ENCODE data around the gene KLK11.
"Not testable (repeated sequence)": the region's sequence is repeated elsewhere in the genome, so short reads cannot be mapped to it uniquely, and the experiment has no call there.

Gene KLK11

DNA sequence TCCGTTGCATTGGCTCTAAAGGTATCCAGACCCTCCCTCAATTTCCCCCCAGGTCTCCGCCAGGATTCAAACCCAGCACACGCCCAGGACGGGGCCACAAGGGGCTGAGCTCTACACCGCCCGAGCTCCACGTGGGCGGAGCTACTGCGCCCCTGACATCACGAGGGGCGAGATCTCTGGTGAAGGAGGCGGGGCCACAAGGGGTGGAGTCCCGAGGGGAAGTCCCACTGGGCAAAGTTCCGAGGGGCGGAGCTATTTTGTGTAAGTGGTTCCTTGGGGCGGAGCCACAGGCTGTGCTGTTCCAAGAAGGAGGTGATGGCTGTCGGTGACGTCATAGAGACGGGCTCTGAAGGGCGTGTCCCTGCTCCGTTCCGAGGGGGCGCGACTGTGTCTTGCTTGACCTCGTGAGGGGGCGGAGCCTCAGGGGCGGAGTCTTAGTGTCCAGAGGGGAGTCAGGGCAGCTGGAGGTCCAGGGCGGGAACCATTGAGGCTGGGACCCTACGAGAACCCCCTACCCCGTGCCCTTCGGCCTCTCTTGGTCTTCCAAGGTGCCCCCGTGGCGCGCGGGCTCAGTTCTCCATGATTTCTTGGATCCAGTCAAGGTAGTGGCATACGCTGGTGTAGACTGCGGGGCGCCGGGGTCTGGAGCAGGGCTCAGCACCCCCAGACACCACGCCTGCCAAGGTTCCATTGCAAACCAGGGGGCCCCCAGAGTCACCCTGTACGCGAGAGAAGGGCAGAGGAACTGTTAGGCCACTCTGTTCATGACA is 23.7 kb downstream of the KLK11 start:
- peak; percentile 56 for DNase-seq

DNA sequence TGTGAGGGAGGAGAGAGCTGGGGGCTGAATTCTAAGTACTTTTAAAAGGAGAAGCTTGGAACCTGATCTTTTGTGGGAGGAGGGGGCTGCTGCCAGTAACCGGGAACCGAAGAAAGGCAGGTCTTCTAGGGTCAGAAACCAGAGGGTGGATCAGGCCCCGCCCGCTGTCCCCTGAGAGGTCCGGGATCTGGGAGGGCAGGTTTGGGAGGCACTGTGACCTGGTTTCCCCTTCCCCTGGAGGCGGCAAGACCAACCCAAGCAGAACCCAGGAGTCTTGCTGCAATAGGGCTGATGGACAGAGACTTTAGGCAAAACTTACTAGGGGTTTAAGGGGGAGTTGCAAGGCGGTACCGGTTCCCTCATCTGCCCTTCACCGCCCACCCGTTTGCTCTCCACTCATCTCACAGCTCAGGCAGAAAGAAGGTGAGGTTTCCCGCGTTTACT is 24.3 kb downstream of the KLK11 start:
- DNase-seq = no peak

DNA sequence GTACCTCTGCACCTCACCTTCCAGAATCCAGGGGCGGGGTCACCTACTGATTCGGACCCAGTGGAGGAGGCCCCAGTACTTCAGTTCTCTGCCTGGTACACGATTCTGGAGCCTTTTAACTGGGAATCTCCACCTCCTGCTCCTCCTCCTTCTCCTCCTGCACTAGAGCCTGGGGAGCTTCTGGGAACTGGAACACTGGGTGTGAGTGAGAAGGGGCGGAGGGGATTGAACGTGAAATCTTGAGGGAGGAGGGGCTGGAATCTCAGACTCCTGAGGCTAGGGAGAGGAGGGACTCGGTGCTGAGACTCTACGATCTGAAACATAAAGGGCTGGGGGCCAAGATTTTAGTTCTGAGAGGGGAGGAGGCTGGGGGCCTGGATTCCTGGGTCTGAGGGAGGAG is 24.9 kb downstream of the KLK11 start, which contains the start of gene KLK8:
Gene KLK8, minus strand, starts transcription at position 90 of the 400 bp plus-strand sequence. CDS start 437 bp downstream, outside the sequence.
- DNase-seq = no peak

DNA sequence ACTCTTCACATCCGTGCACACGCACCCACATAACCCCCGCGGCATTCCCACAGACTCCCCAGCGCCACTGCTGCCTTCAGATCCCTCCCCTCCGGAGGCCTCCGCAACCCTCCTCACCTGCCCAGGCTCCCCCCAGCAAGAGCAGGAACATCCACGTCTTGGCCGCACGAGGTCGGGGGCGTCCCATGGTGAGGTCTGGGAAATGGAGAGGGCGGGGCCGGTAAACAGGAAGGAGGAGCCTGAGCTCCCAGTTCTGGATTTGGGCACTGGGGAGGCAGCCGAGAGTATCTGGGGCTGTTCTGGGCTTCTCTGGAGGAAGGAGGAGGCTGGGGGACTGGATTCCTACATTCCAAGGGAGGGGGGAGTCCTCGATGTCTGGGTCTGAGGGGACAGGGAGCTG is 25.4 kb downstream of the KLK11 start:
- DNase-seq = no peak

DNA sequence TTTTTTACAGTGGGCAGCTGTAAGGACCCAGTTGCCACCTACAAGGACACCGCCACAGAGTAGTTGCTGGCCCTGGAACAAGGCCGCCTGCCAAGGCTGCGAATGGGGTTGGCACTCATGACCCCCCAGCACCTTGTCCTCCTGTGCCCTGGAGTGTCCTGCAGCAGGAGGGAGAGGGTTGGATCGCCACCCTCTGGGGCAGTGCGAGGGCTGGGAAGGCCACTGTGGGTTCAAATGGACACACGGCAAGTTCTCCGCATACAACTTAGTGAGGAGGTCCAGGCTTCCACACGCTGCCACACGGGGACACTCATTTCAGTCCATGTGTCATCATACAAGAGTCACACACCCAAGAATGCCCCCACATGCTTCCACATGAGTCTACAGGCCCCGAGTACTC is 26.0 kb downstream of the KLK11 start:
- no peak for DNase-seq

DNA sequence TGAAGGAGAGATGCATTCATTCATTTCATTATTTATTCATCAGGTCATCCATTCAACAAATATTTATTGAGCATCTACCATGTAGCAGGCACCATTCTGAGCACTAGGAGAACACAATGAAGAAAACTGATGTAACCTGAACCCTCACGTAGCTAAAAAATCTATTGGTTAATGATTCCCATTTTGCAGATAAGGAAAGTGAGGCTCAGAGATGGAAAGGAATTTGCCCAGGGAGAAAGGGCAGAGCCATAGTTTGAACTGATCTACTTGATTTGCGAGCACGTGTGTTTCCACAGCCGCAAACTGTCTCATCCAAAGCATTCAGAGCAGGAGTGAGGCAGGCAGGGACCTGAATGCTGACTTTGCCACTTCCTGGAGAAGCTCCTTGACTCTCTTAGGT is 27.7 kb downstream of the KLK11 start:
- no peak for DNase-seq

DNA sequence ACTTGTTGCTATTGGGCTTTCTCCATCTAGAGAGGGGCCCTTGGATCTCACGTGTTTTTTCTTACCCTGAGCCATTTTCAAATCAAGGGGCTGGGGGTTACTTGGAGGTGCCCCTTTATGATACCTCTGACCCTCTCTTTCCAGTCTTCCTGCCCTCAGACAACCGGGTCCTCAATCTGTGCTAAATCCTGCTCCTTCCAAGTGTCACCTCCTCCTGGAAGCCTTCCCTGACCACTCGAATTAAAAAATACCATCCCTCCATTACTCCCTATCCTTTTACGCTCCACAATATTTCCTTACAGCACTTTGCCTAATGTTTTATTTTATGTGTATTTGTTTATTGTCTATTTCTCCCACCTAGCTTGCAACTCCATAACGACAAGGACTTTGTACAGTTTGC is 28.4 kb downstream of the KLK11 start:
- no peak for DNase-seq

DNA sequence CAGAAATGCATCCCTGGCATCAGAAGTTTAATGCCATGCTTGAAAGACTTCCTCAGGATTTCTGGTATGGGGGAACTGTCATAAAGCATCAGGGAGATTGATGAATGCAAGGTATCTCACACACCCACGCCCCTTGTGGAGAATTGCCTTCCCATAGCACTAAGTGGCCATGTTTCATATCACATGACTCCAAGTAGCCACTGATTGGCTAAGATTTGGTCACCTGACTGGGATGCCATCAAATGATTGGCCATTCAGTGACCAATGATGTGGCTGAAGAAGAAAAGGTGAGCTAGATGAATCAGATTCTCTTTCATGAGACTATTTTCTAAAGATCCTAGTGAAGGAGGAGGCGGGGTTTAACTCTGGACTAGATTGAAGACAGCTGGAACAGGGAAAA is 32.3 kb downstream of the KLK11 start:
- no peak for DNase-seq

DNA sequence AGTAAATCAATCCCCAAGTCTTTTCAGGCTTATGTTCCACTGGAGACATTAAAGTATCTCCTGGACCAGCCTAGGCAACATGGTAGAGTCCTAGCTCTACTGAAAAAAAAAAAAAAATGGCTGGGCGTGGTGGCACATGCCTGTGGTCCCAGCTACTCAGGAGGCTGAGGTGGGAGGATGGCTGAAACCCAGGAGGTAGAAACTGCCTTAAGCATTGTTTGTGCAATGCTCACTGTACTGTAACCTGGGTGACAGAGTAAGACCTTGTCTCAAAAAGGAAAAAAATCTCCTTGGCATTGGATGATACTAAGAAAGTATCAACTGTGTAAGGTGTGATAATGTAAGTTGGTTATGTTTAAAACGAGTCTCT is 33.8 kb downstream of the KLK11 start:
- DNase-seq = no peak

DNA sequence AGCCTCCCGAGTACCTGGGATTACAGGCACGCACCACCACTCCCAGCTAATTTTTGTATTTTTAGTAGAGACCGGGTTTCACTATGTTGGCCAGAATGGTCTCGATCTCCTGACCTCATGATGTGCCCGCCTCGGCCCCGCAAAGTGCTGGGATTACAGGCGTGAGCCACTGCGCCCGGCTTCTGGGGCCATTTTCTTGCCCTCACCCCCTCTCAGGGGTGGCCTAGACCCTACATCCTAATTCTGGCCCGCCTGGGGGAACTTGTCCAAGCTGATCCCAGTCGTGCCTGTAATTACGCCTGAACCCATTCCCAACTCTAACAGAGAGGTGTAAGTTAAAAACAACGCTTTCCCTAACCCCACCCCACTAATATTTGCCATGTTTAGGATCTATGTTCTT is 42.0 kb downstream of the KLK11 start:
- DNase-seq = not testable (repeated sequence)

DNA sequence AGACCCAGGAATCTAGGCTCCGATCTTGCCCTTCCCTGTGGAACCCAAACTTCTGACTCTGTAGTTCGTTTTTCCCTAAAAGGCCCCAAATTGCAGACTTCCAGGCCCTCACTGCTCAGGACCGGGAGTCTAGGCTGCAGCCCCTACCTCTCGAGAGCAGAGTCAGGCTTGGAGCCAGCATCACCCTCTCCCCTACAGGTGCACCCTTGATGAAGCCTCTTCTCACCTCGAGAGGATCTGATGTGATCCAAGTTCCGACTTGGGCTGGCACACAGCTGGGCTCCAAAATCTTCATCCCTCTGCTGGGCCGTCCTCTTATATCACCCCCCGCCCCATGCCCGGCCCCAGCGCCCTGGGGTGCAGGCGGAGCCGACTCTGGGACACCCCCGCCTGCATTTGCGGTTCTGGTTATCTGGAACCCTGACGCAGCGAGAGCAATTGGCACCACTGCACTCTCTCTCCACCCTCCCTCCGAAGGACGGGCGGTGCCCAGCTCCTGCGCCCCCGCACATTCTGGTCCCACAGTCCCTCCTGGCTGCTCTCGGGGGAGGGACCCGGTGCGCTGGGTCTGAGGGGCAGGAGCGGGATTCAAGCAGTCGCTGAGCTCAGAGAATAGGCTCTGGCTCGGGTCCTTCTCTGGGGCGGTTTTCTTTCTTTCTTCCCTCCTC is 42.7 kb downstream of the KLK11 start, which contains the start of gene KLK7:
Gene KLK7, minus strand, starts transcription at position 293 of the 668 bp plus-strand sequence. CDS start 1,518 bp downstream, outside the sequence.
- DNase-seq = peak; percentile 14

DNA sequence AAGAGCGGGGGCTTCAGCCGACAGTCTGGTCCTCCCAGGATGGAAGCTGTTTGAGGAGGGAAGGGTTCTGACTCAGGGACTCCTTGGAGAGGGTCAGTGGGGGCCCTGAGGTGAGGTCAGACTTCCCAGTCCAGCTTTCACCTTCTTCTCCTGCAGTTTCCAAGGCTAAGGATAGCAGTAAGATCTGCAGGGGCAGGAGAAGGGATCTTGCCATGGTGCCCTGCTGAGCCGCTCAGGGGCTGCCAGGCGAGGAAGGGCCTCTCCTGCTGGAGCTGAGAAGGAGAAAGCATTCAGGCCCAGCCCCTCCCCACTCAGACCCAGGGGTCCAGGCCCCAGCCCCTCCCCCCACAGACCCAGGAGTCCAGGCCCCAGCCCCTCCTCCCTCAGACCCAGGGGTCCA is 44.2 kb downstream of the KLK11 start:
- DNase-seq = no peak

DNA sequence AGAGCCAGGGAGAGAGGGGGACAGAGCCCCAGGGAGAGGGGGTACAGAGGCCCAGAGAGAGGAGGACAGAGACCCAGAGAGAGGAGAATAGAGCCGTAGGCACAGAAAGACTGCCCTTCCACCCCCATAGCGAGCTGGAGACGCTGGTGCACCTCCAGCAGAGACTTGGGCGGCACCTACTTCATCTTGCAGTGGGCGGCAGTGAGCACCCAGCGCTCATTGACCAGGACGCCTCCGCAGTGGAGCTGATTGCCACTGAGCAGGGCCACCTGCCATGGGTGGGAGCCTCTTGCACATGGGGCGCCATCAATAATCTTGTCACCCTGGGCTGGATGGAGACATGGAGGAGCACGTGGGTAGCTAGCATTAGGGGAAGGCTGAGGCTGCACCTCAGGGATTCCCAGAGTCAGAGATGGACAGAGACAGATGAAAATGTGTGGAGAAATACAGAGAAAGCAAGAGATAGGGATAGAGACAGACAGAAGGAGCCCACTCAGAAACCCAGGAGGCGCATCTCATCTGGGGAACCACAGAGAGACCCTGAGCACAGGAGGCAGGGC is 44.7 kb downstream of the KLK11 start:
- DNase-seq = no peak

DNA sequence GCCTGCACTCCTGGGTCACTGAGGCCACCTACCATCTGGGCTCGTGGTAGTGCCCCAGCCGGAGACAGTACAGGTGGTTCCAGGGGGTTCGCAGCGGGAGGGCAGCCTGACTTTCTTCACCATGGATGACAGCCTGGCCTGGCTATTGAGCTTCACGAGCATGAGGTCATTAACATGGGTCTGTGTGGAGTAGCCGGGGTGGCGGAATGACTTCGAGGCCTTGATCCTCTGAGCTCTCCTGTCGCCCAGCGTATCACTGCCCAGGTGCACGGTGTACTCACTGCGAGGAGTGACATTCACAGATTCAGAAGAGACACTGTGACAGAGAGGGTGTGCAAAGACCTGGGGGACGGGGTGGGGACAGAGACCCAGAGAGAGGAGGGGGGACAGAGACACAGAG is 46.2 kb downstream of the KLK11 start:
- no peak for DNase-seq

DNA sequence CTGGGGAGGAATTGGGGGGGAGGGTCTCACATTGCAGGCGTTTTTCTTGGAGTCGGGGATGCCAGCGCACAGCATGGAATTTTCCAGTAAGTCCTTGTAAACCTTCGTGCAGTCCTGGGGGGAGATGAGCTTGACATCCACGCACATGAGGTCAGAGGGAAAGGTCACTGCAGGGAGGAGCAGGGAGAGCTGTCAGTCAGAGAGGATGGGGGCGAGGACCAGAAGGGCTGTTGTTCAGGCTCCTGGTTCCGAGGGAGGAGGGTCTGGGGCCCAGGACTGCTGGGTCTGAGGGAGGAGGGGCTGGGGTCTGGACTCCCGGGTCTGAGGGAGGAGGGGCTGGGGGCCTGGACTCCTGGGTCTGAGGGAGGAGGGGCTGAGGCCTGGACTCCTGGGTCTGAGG is 46.7 kb downstream of the KLK11 start:
- DNase-seq = no peak

DNA sequence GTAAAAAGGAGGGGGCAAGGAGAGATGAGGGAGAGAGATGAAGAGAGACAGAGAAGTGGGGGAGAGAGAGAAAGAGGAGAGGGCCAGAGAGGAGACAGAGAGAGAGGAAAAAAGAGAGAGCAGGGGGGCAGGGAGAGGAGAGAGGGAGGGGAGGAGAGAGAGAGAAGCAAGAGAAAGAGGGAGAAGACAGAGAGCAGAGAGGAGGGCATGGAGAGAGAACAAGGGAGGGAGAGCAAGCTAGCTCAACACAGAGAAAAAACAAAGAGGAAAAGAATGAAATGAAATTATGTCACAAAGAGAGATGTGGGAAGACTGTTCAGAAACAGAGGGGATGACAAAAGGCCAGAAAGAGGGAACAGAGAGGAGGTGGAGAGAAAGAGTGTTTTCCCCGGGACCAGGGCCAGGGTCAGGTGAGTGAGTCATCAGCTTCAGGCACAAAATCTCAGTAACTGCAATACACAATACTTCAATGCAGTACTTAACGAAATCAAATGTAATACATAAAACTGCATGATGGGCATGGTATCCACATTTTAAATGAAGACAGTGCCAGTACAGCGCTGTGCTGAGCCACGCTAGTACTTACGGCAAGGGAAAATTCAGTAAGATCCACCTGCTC is 47.5 kb downstream of the KLK11 start:
- DNase-seq = no peak

DNA sequence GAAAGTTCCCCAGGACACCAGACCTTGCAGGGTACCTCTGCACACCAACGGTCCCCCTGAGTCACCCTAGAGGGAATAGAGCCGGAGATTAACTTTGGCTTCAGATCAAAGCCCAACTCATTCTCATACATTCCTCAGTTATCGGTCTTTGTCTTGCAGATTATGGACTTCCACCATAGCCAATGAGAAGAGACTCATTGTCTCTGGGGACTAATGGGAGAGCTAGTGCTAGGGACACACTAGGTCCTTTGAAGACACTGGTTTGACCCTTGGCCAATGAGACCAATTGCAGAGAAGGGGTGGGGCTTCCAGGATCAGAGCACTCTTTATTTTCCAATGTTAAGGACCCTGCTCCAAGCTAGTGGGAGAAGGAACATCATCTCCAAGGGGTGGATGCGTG is 48.8 kb downstream of the KLK11 start:
- DNase-seq = no peak

DNA sequence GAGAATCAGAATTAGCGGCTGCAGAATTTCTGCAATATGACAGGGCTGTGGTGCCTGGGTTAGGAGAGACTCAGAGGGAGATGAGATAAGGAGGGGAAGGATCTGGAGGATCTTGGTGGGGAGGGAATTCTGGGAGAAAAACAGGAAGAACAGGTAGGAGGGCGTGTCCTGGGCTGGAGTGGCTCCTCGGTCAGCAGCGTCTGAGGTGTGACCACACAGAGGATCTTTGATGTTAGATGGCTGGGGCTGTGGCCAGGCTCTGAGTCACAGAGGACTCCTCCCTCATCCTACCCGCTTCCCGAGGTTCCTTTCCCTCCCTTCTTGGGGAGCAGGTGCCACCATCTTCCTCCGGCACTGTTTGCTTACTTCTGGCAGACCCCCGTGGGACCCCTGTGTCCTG is 50.6 kb downstream of the KLK11 start:
- no peak for DNase-seq

DNA sequence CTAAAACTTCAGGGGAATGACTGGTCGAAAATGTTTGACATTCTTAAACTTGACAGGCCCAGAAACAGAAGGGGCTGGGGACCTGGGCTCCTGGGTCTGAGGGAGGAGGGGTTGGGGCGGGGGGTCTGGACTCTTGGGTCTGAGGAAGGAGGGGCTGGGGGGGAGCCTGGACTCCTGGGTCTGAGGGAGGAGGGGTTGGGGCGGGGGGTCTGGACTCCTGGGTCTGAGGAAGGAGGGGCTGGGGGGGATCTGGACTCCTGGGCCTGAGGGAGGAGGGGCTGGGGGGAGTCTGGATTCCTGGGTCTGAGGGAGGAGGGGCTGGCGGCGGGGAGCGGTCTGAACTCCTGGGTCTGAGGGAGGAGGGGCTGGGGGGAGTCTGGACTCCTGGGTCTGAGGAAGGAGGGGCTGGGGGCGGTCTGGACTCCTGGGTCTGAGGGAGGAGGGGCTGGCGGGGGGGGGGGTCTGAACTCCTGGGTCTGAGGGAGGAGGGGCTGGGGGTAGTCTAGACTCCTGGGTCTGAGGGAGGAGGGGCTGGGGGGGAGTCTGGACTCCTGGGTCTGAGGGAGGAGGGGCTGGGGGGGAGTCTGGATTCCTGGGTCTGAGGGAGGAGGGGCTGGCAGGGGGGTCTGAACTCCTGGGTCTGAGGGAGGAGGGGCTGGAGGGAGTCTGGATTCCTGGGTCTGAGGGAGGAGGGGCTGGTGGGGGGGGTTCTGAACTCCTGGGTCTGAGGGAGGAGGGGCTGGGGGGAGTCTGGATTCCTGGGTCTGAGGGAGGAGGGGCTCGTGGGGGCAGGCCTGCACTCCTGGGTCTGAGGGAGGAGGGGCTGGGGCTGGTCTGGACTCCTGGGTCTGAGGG is 51.5 kb downstream of the KLK11 start:
- DNase-seq = no peak

DNA sequence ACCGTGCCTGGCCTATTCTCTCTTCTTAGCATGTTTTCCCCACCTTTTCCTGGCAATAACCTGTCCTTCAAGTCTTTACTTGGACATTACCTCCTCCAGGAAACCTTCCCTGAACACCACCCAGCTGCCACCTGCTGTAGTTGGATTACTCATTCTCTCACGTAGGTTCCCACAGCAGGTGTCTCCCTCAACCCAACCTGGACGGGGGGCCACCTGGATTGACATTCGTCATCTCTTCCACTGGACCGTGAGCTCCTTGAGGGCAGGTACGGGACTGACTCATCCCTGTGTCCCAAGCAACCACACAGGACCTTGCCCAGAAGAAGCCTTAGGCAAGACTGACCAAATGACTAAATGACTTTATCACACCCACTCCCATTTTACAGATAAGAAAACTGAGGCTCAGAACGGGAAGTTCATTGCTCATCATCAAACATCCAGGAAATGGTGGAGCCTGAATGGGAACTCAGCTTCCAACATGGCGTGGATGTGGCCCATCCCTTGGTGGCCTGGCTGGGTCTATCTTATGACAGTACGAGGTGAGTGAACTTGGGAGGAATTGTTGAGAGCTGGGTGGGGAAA is 53.5 kb downstream of the KLK11 start:
- no peak for DNase-seq
